Ishikawa (cell line): ENCODE data around the gene PDE4D.

Experiments
- CEBPB ChIP-seq: IDR thresholded peaks from 2 replicates; pipeline ENCODE4 v1.6.1; 2012
- CREB1 ChIP-seq: IDR thresholded peaks from 2 replicates; pipeline ENCODE4 v1.6.1; 2012; ENCODE audit warnings: low read depth
- EGR1 ChIP-seq: IDR thresholded peaks from 2 replicates; pipeline ENCODE4 v1.6.1; 2012
- EP300 ChIP-seq: IDR thresholded peaks from 2 replicates; pipeline ENCODE4 v1.6.1; 2012; ENCODE audit warnings: borderline replicate concordance
- FOXM1 ChIP-seq: IDR thresholded peaks from 2 replicates; pipeline ENCODE4 v1.6.1; 2012; ENCODE audit warnings: low read depth, borderline replicate concordance
- NFIC ChIP-seq: IDR thresholded peaks from 2 replicates; pipeline ENCODE4 v1.6.1; 2012
- RAD21 ChIP-seq: IDR thresholded peaks from 2 replicates; pipeline ENCODE4 v1.6.1; 2012; ENCODE audit warnings: low read depth
- TAF1 ChIP-seq: IDR thresholded peaks from 2 replicates; pipeline ENCODE4 v1.6.1; 2012; ENCODE audit warnings: low read depth, mild to moderate bottlenecking
- TCF12 ChIP-seq: IDR thresholded peaks from 2 replicates; pipeline ENCODE4 v1.6.1; 2012; ENCODE audit warnings: low read depth
- TEAD4 ChIP-seq: IDR thresholded peaks from 2 replicates; pipeline ENCODE4 v1.6.1; 2012
- YY1 ChIP-seq: IDR thresholded peaks from 2 replicates; pipeline ENCODE4 v1.6.1; 2012; ENCODE audit warnings: low read depth
- ZBTB7A ChIP-seq: IDR thresholded peaks from 2 replicates; pipeline ENCODE4 v1.6.1; 2012; ENCODE audit warnings: low read depth
- TF ChIP-seq, protein P1 (sequence below): IDR thresholded peaks from 2 replicates; pipeline ENCODE4 v1.6.1; 2012
- TF ChIP-seq, protein P2 (sequence below): IDR thresholded peaks from 2 replicates; pipeline ENCODE4 v1.6.1; 2012; ENCODE audit warnings: low read depth, mild to moderate bottlenecking
- TF ChIP-seq, protein P3 (sequence below): IDR thresholded peaks from 2 replicates; pipeline ENCODE4 v1.6.1; 2012

The PDE4D gene

DNA sequence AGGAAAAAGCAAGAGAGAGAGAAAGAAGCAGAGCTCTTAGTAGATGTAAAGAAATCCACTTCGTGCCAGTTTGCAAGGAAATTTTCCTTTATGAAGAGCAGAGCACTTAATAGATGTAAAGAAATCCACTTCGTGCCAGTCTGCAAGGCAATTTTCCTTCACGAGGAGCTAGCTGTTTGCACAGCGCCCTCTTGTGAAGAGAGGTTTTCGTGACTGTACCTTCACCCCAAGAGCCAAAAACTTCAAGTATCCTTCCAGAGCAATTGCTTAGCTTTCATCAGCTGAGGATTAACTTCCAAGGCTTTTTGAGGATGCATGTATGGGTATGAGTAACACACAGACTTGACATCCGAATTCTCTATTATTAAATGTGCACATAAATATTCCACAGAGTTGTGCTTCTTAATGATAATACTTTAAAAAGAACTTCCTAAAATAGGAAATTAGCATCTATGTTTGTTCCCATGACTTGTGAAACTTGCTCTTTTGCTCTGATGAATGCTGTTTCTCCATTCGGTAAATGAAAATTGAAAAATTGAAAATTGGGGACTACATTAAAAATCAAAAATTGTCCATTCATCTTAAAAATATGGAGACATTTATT lies 525.6 kb downstream of the PDE4D start:
- TF ChIP-seq YY1 (no peak), RAD21 (peak; percentile 76), NFIC (no peak), TEAD4 (no peak), ZBTB7A (no peak), CEBPB (no peak)
- TF ChIP-seq, protein P1, sequence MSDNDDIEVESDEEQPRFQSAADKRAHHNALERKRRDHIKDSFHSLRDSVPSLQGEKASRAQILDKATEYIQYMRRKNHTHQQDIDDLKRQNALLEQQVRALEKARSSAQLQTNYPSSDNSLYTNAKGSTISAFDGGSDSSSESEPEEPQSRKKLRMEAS: no peak

DNA sequence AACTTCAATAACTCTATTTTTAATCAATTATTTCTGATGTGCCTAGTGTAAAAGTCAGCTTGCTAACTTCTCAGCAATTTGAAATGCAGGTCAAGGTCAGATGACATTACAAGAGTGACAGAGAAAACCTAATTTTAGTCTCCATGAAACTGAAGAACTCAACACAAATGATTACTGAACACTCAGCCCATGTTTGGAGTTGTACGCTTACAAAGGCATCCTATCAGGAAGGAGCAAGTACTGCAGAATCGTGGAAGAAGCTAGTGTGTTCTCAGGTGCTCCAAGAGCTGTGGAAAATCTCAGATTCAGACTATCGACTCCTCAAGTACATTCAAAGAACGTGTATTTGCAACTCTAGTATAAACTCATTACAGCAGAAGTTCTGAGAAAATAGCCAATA lies 526.7 kb downstream of the PDE4D start:
- no peak for TF ChIP-seq ZBTB7A
- TF ChIP-seq YY1: no peak

DNA sequence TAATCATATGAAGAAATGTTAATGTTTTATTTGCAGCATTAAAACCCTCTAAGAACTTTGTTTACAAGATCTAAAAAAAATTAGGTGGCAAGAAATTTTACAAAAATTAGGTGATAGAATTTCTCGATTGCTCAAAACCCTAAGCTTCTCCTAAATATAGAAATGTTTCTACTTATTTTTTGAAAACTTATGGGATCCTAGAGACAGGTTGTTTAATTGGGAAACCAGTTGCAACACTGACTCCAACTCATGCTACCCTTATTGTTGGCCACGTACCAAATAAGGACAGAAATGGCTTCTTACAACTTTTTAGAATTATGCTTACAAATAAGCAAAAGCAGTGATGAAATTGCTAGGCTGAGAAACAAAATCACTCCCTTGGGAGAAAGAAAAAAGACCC lies 531.1 kb downstream of the PDE4D start:
- TF ChIP-seq, protein P2, sequence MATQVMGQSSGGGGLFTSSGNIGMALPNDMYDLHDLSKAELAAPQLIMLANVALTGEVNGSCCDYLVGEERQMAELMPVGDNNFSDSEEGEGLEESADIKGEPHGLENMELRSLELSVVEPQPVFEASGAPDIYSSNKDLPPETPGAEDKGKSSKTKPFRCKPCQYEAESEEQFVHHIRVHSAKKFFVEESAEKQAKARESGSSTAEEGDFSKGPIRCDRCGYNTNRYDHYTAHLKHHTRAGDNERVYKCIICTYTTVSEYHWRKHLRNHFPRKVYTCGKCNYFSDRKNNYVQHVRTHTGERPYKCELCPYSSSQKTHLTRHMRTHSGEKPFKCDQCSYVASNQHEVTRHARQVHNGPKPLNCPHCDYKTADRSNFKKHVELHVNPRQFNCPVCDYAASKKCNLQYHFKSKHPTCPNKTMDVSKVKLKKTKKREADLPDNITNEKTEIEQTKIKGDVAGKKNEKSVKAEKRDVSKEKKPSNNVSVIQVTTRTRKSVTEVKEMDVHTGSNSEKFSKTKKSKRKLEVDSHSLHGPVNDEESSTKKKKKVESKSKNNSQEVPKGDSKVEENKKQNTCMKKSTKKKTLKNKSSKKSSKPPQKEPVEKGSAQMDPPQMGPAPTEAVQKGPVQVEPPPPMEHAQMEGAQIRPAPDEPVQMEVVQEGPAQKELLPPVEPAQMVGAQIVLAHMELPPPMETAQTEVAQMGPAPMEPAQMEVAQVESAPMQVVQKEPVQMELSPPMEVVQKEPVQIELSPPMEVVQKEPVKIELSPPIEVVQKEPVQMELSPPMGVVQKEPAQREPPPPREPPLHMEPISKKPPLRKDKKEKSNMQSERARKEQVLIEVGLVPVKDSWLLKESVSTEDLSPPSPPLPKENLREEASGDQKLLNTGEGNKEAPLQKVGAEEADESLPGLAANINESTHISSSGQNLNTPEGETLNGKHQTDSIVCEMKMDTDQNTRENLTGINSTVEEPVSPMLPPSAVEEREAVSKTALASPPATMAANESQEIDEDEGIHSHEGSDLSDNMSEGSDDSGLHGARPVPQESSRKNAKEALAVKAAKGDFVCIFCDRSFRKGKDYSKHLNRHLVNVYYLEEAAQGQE: no peak
- TF ChIP-seq FOXM1: no peak
- TF ChIP-seq TEAD4: no peak
- TF ChIP-seq EP300: no peak
- TF ChIP-seq, protein P3, sequence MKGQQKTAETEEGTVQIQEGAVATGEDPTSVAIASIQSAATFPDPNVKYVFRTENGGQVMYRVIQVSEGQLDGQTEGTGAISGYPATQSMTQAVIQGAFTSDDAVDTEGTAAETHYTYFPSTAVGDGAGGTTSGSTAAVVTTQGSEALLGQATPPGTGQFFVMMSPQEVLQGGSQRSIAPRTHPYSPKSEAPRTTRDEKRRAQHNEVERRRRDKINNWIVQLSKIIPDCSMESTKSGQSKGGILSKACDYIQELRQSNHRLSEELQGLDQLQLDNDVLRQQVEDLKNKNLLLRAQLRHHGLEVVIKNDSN: no peak
- no peak for TF ChIP-seq CEBPB
- TF ChIP-seq, protein P1: no peak
- no peak for TF ChIP-seq NFIC
- TF ChIP-seq ZBTB7A: no peak
- no peak for TF ChIP-seq TCF12
- TF ChIP-seq EGR1: no peak
- no peak for TF ChIP-seq CREB1
- no peak for TF ChIP-seq RAD21
- TF ChIP-seq TAF1: no peak

DNA sequence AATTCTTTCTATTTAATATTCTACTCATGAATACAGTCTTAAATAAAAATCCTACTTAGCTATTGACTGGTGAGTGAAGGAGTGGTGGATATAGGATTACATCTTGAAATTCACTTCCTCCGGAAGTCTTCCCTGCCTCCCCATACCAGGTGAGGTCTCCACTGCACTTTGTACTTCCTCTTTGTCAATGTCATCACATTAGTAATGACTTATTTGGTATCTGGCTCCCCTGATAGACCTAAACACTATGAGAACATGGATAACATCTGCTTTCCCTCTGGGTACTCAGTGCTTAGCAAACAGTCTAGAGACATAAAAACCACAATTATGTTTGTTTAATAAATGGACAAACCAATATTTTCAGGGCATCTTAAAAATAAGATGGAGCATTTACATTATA lies 532.1 kb downstream of the PDE4D start:
- TF ChIP-seq, protein P1: no peak
- TF ChIP-seq NFIC: no peak
- TF ChIP-seq, protein P2: no peak
- TF ChIP-seq RAD21: no peak
- no peak for TF ChIP-seq TCF12
- TF ChIP-seq TEAD4: no peak
- no peak for TF ChIP-seq EP300
- no peak for TF ChIP-seq CREB1
- TF ChIP-seq, protein P3: no peak

DNA sequence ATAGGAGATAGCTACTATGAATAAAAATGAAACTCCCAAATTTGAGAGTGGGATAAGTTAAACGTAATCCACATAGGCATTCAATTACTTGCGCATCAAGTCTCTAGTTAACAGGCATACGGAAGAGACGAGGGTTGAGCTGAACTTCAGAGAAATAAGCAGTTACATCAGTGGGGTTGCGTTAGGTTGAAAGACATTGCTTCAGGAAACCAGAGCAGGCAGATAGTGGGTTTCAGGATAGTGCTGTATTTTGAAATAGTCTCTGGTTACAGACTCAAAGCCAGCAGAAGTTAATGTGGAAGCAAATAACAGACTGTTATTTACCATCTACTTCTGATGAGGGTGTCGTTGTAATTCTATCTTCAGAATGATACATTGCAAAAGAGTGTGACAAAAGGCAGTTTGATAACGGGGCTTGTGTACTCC lies 533.4 kb downstream of the PDE4D start:
- TF ChIP-seq ZBTB7A (no peak), RAD21 (no peak), TEAD4 (no peak), EGR1 (no peak), TCF12 (no peak), YY1 (no peak)
- TF ChIP-seq, protein P1: no peak
- TF ChIP-seq, protein P3: no peak
